ENCODE measurements around the gene PCDH8. TPM values are rescaled to one million over a fixed set of nuclear protein-coding genes. Genes with fewer than 3 reads are reported as not detected.
"Not testable (repeated sequence)": the region's sequence is repeated elsewhere in the genome, so short reads cannot be mapped to it uniquely, and the experiment has no call there.

Gene PCDH8
- total RNA-seq, 2 donors from 2014 or later = not detected

GRCh38 chr13:52832313-52832712 is 16.1 kb downstream of the PCDH8 start:
- intact Hi-C loops (cut with DNase I) = no loop called here
- no peak for DNase-seq (ENCODE audit: low spot score)

GRCh38 chr13:52830946-52831345 is 17.5 kb downstream of the PCDH8 start:
- intact Hi-C loops (cut with DNase I) = no loop called here
- no peak for DNase-seq (ENCODE audit: low spot score)

GRCh38 chr13:52827839-52828238 is 20.6 kb downstream of the PCDH8 start:
- no peak for DNase-seq (ENCODE audit: low spot score)
- intact Hi-C loops (cut with DNase I) = no loop called here

DNA sequence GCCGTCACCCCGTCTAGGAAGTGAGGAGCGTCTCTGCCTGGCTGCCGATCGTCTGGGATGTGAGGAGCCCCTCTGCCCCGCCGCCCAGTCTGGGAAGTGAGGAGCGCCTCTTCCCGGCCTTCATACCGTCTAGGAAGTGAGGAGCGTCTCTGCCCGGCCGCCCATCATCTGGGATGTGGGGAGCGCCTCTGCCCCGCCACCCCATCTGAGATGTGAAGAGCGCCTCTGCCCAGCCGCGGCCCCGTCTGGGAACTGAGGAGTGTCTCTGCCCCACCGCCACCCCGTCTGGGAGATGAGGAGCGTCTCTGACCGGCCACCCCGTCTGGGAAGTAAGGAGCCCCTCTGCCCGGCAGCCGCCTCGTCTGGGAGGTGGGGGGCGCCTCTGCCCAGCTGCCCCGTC is 30.6 kb downstream of the PCDH8 start:
- DNase-seq (ENCODE audit: low spot score); intact Hi-C loops (cut with DNase I): not testable (repeated sequence)

GRCh38 chr13:52815330-52815729 is 33.1 kb downstream of the PCDH8 start:
- intact Hi-C loops (cut with DNase I) = no loop called here
- no peak for DNase-seq (ENCODE audit: low spot score)

- DNase-seq (ENCODE audit: low spot score) = no peak
- intact Hi-C loops (cut with DNase I) = no loop called here
Observed at GRCh38 chr13:52812941-52813340, 35.5 kb downstream of the PCDH8 start.

DNA sequence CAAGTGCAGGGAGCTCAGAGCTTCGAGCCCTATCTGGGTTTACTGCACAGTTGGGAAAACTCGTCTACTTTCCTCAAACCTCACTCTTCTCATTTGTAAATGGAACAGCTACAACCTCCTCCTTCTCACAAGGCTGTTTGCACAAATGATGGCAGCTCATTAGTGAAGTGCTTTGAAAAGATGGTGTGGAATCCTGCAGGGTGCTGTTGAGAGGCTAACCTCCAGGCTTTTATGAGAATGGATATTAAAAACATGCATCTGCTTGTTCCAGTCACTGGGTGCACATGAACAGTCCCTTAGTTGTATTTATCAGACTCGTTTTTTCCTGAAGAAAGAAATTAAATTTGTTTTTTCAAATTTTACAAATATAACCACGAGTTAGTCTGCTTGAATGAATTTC is 36.6 kb downstream of the PCDH8 start:
- no peak for DNase-seq (ENCODE audit: low spot score)
- intact Hi-C loops (cut with DNase I) = no loop called here

GRCh38 chr13:52810526-52810925 is 37.9 kb downstream of the PCDH8 start:
- intact Hi-C loops (cut with DNase I) = no loop called here
- DNase-seq (ENCODE audit: low spot score) = no peak

- no peak for DNase-seq (ENCODE audit: low spot score)
- intact Hi-C loops (cut with DNase I) = no loop called here
Observed at GRCh38 chr13:52810011-52810410, 38.4 kb downstream of the PCDH8 start.

GRCh38 chr13:52809310-52809769 is 39.1 kb downstream of the PCDH8 start:
- no peak for DNase-seq (ENCODE audit: low spot score)
- intact Hi-C loops (cut with DNase I) = no loop called here

GRCh38 chr13:52808842-52809219 is 39.6 kb downstream of the PCDH8 start:
- intact Hi-C loops (cut with DNase I) = no loop called here
- no peak for DNase-seq (ENCODE audit: low spot score)

DNA sequence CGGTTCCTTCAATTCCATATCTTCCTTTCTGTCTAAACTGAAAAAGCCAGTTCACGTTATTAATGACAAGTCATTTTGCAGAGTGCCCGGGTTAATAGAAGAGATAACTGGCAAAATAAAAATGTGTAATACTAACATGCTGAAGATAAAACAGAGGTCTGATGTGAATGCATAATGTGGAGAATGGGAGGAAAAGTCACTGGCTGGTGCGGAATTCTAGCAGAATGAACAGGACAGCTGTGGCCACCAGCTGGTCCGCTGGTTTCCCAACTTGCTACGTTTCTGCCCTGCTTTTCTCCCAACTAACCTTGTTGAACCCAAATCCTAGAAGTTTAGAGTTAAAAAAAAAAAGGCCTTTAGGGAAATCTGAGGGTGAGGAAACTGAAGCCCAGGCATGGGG is 42.4 kb downstream of the PCDH8 start:
- no peak for DNase-seq (ENCODE audit: low spot score)
- intact Hi-C loops (cut with DNase I) = no loop called here

GRCh38 chr13:52804202-52804641 is 44.2 kb downstream of the PCDH8 start:
- intact Hi-C loops (cut with DNase I) = no loop called here
- DNase-seq (ENCODE audit: low spot score) = no peak

DNA sequence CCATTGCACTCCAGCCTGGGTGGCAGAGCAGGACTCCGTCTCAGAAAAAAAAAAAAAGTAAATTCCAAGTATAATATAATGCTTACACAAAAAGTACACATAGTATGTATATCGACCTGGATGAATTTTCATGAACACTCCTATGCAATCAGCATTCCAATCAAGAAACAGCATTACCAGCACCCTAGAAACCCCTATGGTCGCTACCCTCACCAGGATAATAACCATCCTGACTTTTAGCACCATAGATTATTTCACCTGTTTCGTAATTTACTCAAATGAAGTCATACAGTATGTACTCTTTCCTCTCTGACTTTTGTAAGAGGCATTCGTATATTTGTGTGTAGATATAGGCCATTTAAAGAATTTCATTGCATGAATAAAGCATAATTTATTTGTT is 47.6 kb downstream of the PCDH8 start:
- intact Hi-C loops (cut with DNase I) = no loop called here
- no peak for DNase-seq (ENCODE audit: low spot score)

- DNase-seq (ENCODE audit: low spot score) = no peak
- intact Hi-C loops (cut with DNase I) = no loop called here
Observed at GRCh38 chr13:52798770-52799430, 49.5 kb downstream of the PCDH8 start.

- intact Hi-C loops (cut with DNase I) = no loop called here
Observed at GRCh38 chr13:52797176-52797575, 51.3 kb downstream of the PCDH8 start.

DNA sequence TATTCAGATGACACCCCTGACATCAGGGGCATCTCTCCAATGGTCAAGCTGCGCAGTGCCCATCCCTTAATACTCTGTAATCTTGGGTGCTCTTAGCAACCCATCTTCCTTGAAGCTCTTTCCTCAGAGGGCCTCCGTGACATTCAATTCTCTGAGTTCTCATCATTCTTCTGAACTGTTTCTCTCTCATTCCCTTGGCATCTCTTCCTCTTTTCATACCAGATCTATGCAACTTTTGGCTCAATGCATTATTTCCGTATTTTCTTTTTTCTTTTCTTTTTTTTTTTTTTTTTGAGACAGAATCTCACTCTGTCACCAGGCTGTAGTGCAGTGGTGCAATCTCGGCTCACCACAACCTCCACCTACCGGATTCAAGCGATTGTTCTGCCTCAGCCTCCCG is 53.9 kb downstream of the PCDH8 start:
- DNase-seq (ENCODE audit: low spot score) = no peak
- intact Hi-C loops (cut with DNase I) = no loop called here

More at GRCh38 chr13:52797176-52797575, 51.3 kb downstream of the PCDH8 start:
- DNase-seq (ENCODE audit: low spot score) = no peak

DNA sequence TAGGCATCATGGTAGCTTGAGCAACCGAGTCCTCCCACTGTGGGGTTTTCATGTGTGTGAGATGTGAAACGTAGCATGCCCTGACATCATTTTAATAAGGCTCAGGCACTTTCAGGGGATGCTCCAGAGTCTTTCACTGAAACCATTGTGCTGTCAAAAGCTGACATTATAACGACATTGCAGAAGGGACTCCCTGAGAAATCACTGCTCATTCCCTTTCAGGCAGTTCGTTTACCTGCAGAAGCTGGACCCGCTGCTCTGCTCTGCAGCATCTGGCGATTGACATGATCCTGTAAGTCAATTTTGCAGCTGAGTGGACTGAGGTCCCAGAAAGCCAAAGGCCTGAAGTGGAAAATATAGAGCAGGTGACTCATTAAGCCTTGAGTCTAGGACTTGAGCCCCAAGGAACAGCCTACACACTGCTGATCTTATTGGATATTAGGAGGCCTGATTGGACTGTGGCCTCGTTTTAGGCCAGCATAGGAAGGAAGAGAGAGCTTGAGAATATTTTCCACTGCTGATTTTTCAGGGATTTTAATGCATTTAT is 54.9 kb downstream of the PCDH8 start:
- intact Hi-C loops (cut with DNase I) = no loop called here
- DNase-seq (ENCODE audit: low spot score) = no peak
